HG02798 (cell line): ENCODE measurements around the gene S100A16.
A peak's percentile ranks its signal among the peaks of the same experiment; 100 is the strongest.

ENCODE experiments used
- ATAC-seq: cut with Tn5 transposase; IDR thresholded peaks from one replicate; pipeline ENCODE4 v1.9.1; 2021; ENCODE audit warnings: mild to moderate bottlenecking; ENCODE audit not compliant: unreplicated experiment, poor library complexity

S100A16 gene

DNA sequence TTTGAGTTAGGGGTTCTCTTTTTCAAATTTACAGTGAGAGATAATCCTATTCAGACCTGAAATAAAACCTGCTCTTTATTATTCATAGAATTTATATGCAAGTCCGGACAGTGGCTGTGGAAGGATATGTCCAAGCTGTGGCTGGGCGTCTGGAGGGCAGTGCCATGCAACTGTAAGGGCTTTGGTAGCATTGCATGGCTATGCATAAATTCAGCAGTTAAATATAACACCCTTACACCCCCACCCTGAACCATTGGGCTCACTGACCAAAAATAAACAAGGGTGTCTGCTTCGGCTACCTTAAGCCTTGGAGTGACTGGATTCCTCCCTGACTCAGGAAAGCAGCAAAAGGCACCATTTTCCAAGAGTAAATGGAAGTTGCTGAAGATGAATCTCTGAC is 26.3 kb upstream of the S100A16 start:
- no peak for ATAC-seq

DNA sequence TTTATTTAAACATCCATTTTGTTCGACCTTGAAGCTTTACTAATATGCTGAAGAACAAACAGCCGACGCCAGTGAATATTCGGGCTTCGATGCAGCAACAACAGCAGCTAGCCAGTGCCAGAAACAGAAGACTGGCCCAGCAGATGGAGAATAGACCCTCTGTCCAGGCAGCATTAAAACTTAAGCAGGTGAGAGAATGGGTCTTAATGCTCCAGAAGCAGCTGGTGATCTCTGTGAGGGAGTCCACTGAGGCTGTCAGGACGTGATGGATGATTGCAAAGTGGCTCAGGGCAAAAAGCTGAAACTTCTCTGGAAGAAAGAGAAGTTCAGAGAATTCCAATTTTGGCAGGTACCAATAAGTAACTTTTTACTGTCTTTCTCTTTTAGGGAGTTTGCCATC is 25.3 kb upstream of the S100A16 start:
- ATAC-seq: no peak

DNA sequence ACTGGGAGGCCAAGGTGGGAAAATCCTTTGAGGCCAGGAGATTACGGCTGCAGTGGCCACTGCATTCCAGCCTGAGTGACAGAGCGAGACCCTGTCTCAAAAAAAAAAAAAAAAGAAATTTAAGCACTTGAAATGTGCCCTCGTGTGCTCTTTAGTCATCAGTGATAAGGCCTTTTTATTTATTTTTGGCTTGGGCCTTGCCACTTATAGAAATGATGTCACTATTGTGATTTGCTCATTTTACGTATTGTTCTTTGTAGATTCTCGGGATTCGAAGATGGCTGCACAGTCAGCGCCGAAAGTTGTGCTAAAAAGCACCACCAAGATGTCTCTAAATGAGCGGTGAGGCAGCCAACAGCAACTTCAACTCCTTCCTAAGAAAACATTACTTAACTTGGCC is 23.4 kb upstream of the S100A16 start:
- no peak for ATAC-seq

GRCh38 chr1:153635872-153636271 is 22.9 kb upstream of the S100A16 start:
- ATAC-seq: no peak

- peak; percentile 92 for ATAC-seq
These were observed 21.1 kb upstream of the S100A16 start, which contains the start of gene CHTOP for GRCh38 chr1:153633754-153634665. Gene CHTOP (plus strand): TSS chr1:153634066. CDS start chr1:153636589, 2,523 bp downstream.

- ATAC-seq: no peak
These were observed 20.3 kb upstream of the S100A16 start for GRCh38 chr1:153633161-153633753.

- ATAC-seq: no peak
These were observed 18.4 kb upstream of the S100A16 start for GRCh38 chr1:153631047-153632022.

DNA sequence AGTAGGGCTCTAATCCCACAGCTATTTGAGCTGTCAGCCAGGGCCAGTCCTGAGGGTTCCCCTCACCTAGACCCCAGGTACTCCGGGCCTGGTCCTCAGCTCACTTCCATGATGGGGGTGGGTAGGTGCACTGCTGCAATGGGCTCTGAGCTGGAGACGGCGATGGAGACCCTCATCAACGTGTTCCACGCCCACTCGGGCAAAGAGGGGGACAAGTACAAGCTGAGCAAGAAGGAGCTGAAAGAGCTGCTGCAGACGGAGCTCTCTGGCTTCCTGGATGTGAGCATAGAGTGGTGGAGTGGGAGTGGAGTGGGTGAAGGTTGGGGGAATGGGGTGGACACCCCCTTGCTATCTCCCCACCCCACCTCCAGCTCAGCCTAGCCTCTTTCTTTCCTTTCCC is 17.4 kb upstream of the S100A16 start:
- no peak for ATAC-seq

- ATAC-seq: no peak
These were observed 17.0 kb upstream of the S100A16 start for GRCh38 chr1:153629971-153630370.

GRCh38 chr1:153629343-153629665 is 16.4 kb upstream of the S100A16 start:
- no peak for ATAC-seq

- no peak for ATAC-seq
These were observed 15.9 kb upstream of the S100A16 start for GRCh38 chr1:153628638-153629342.

DNA sequence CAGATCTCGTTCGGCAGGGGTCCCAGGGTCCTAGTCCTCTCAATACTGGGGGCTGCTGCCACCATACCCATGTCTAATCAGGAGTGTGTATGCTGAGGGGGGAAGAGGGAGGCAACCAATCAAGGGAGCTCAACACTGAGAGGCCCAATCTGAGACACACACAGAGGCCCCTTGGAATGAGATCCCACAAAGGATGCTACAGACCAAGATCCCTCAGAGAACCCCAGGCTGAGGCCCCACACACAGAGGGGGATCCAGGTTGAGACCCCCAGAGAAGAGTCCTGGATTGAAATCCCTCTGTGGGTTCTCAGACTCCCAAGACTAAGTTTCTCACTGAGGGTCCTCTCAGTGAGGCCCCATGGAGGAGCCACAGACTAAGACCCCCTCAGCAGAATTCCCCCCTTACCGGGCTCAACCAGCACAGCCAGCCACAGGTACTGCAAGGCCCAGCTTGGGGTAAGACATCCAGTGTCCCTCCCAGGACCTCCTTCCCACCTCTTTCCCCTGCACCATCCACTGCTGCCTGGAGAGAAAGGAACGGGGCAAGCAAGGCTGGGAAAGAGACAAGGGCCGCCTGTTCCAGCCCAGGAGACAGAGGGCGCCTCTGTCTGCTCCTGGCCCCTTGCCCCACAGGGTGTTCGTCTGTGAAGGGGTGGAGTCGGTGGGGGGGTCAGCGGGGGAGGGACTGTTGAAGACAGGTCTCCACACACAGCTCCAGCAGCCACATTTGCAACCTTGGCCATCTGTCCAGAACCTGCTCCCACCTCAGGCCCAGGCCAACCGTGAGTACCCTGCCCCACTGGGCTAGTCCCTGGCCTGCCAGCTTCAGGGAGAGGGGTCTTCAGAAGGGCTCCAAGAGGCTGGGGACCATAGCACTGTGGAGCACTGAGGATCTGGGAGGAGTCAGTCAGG is 15.0 kb upstream of the S100A16 start, which contains the start of gene S100A1:
TSS of gene S100A1 (plus strand) at position 720 of the 912 bp plus-strand sequence. CDS start 2,088 bp downstream, outside the sequence.
- ATAC-seq: no peak

GRCh38 chr1:153626904-153627714 is 14.2 kb upstream of the S100A16 start, which contains the start of gene S100A13:
Gene S100A13 (minus strand): TSS chr1:153627505. CDS start chr1:153626472, 1,033 bp downstream.
- ATAC-seq: no peak

GRCh38 chr1:153626477-153626903 is 13.6 kb upstream of the S100A16 start:
- ATAC-seq: no peak

- no peak for ATAC-seq
These were observed 12.2 kb upstream of the S100A16 start for GRCh38 chr1:153624965-153625611.

DNA sequence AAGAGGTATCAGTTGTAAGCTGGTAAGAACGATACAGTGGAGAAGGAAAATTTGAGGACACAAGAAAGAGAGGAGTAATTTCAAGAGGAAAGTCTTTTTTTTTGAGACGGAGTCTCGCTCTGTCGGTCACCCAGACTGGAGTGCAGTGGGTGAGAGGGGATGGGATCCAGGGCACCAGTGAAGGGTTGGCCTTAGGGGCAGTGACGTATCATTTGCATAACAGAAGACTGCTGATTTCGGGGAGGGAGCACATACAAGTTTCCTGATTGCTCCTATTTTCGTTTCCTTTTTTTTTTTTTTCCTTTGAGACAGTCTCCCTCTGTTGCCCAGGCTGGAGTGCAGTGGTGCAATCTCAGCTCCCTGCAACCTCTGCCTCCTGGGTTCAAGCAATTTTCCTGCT is 10.2 kb upstream of the S100A16 start:
- ATAC-seq: no peak

GRCh38 chr1:153619171-153619570 is 6.2 kb upstream of the S100A16 start:
- no peak for ATAC-seq
